Adrenal gland (tissue), 12 donors: ENCODE data around the gene CTBP1. TPM values are rescaled to one million over a fixed set of nuclear protein-coding genes. Genes with fewer than 3 reads are reported as not detected.
A peak's percentile ranks its signal among the peaks of the same experiment; 100 is the strongest.

ENCODE experiments used
- DNase-seq, 7 donors: peaks; one replicate each; pipeline ENCODE4 v3.0.0-alpha.2; 2019 to 2020
- H3K27ac ChIP-seq, 5 donors: fragments of 200-600 bp; sonication (generic) in 4 of 5; 1 replicate in 3 of 5; 2 replicates in 2 of 5; pipeline versions ENCODE4 v1.5.1 to v1.8.0; 2016 to 2020; ENCODE audit warnings: mild to moderate bottlenecking in 1 of 5
- H3K27me3 ChIP-seq: fragments of 200-600 bp; 2 replicates; pipeline ENCODE4 v1.8.0; 2021
- H3K36me3 ChIP-seq, 2 donors: fragments of 200-600 bp; replicated peaks in 1 of 2; 1 replicate in 1 of 2; 2 replicates in 1 of 2; pipeline versions ENCODE4 v1.5.1 to v1.8.0; 2018 to 2022
- H3K4me1 ChIP-seq, 2 donors: fragments of 200-600 bp; replicated peaks in 1 of 2; 1 replicate in 1 of 2; 2 replicates in 1 of 2; pipeline versions ENCODE4 v1.5.1 to v1.8.0; 2018 to 2021
- H3K4me3 ChIP-seq, 4 donors: fragments of 200-600 bp; sonication (generic) in 3 of 4; one replicate each; pipeline ENCODE4 v1.5.1; 2016 to 2018
- H3K9me3 ChIP-seq, 3 donors: fragments of 200-600 bp; sonication (generic) in 1 of 3; replicated peaks in 1 of 3; 1 replicate in 2 of 3; 2 replicates in 1 of 3; pipeline versions ENCODE4 v1.5.1 to v1.8.0; 2016 to 2021
- POLR2A ChIP-seq, 2 donors: fragments of 450-650 bp; IDR thresholded peaks; one replicate each; pipeline ENCODE4 v1.6.1; 2017; ENCODE audit warnings: antibody characterized with exemption in 2 of 2, mild to moderate bottlenecking in 2 of 2, moderate library complexity in 1 of 2
- WGBS, 4 donors: extraction: QIAGEN DNeasy Blood & Tissue Kit in 2 of 4; methylation state at CpG; one replicate each; pipeline versions ENCODE4 v1.1.5 to v1.1.7; 2013 to 2017; 5-methylcytosine and 5-hydroxymethylcytosine counted together
- intact Hi-C, 2 donors: fragments of 100-400 bp; cut with DNase I; formaldehyde crosslinking; loops; one replicate each; pipeline versions ENCODE4 v1.14.1 to v1.15.0; 2022 to 2023
- polyA plus RNA-seq, 3 donors: library from polyadenylated mRNA; stranded (reverse); fragments of 200-250 nt in 2 of 3; fragments of 350-450 nt in 1 of 3; fragmentation: Illumina TruSeq in 1 of 3; extraction: RNeasy Lipid Tissue Mini Kit (QIAGEN cat#74804) in 1 of 3; gene quantifications; one replicate each; pipeline ENCODE4 v1.2.3, GENCODE V29; 2013 to 2014
- total RNA-seq, 9 donors: library from RNA; depleted of rRNA in 4 of 9; stranded (reverse); fragments of >200 nt in 4 of 9; fragments of 120-200 nt in 1 of 9; fragmentation: NEBNext Ultra II Directional in 1 of 9; extraction: Animal tissue kit (Norgen Biotek cat#: 25700) in 1 of 9; gene quantifications; one replicate each; pipeline versions ENCODE4 v1.1.0 to v1.2.4, GENCODE V29; 2013 to 2023
- TF ChIP-seq, protein P1 (sequence below), 6 experiments: fragments of 450-650 bp in 4 of 6; fragments of 200-600 bp in 2 of 6; sonication (generic) in 1 of 6; IDR thresholded peaks; 1 replicate in 5 of 6; 2 replicates in 1 of 6; pipeline versions ENCODE4 v1.5.1 to v1.8.0; 2016 to 2021; ENCODE audit warnings: antibody characterized with exemption in 6 of 6, mild to moderate bottlenecking in 2 of 6, moderate library complexity in 1 of 6
- donor health status: healthy with polysubstance abuse.
- donor health status: Bipolar disorder and iron deficiency.
- donor health status: DM: yes; HTN: yes; CAD: no.
- donor health status: DM: no; HTN: no; CAD: no.
- donor health status: DM: no; HTN: no; CAD: no.
- donor health status: DM: yes; HTN: yes; CAD: no.

The CTBP1 gene
- total and polyA plus RNA-seq, 12 donors = 45.7 to 293 (median 159) TPM

DNA sequence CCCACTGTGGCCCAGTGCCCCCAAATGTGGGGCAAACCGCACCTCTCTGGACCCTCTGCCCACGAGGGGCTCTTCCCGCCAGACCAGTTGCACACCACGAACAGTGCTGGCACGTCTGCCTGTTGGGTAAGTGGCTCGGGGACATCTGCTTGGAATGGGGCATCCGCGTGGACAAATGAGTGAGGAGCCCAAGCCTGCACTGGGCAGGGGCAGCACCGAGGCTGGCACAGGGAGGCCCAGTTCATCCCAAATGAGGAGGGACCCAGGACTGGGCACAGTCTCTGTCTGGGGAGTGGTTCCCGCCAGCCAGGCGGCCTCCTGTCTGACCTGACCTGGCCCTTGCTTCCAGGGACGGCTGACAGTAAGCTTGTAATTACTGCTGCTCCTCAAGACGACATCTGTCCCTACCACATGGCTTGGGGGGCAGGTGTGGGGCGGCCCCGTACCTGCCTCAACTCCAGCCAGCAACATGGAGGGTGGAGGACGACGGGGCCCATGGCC, 79.7 kb downstream of the CTBP1 start:
- H3K27ac ChIP-seq = peak overlapping the region in 1 of 5 donors; percentile 13
- WGBS, 4 donors = 88 to 97% (median 92%) methylated on average over 7 to 17 of the region's 17 CpGs
- peaks cover 12 to 31% of the 10 kb centered on the region in 2 donors for H3K4me1 ChIP-seq
- intact Hi-C loops = loop anchor here (5.0 kb wide), 2 partner anchors 78 to 98 kb away; partner anchors contain the start of gene CTBP1 (in 1 of the 2)
- DNase-seq = no peak
- no peaks in the 10 kb centered on the region for H3K9me3 ChIP-seq
- TF ChIP-seq, protein P1, sequence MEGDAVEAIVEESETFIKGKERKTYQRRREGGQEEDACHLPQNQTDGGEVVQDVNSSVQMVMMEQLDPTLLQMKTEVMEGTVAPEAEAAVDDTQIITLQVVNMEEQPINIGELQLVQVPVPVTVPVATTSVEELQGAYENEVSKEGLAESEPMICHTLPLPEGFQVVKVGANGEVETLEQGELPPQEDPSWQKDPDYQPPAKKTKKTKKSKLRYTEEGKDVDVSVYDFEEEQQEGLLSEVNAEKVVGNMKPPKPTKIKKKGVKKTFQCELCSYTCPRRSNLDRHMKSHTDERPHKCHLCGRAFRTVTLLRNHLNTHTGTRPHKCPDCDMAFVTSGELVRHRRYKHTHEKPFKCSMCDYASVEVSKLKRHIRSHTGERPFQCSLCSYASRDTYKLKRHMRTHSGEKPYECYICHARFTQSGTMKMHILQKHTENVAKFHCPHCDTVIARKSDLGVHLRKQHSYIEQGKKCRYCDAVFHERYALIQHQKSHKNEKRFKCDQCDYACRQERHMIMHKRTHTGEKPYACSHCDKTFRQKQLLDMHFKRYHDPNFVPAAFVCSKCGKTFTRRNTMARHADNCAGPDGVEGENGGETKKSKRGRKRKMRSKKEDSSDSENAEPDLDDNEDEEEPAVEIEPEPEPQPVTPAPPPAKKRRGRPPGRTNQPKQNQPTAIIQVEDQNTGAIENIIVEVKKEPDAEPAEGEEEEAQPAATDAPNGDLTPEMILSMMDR (IDR thresholded peaks at IDR 0.05) = no peak
- TF ChIP-seq POLR2A (IDR thresholded peaks at IDR 0.05) = no peak
- peaks cover 22% of the 10 kb centered on the region for H3K27me3 ChIP-seq
- no peaks in the 10 kb centered on the region for H3K36me3 ChIP-seq
- H3K4me3 ChIP-seq = no peak overlapping the region

DNA sequence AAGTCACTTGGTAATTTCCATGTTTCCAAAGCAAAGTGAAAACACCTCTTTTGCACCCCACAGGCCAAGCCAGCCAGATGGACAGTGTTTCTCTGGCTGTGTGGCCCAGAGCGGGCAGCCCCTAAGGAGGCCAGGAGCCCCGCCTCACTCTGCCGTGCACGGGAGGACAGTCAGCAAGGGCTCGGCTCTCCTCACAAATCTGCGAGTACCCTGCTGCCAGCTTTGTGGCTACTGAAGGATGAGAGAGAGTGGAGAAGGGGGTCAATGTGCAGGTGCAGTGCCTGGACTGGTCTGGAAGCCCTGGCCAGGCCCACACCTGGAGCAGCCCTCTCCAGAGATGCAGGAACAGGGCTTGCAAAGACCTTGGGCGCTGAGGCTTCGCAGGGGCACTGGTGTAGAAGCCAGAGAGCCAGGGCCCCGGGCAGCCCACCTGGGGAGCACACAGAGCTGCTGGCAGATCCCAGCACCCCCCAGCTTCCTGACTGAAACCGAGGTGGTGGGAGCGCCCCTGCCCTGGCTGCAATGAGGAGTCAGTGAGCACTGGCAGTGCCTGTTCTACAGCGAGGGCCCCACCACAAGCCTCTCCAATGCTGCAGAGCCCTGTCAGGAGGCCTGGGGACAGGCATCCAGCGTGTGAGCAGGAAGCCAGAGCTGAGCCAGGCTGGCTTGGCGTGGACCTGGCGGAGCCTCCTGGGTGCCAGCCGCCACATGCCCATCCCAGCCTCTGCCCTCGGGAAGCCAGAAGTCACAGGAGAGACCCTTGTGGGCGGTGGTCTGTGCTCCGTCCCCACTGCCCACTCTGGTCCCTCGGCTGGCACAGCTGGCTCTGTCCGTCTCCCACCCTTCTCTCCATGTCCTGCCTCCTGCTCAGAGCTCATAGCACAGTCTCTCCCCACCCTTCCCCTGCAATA, 80.5 kb downstream of the CTBP1 start:
- H3K4me3 ChIP-seq = peak overlapping the region in 1 of 4 donors; percentile 59
- peaks cover 22% of the 10 kb centered on the region for H3K27me3 ChIP-seq
- H3K27ac ChIP-seq = no peak overlapping the region
- H3K9me3 ChIP-seq = no peaks in the 10 kb centered on the region
- WGBS, 4 donors = 79 to 86% (median 84%) methylated on average over 15 to 21 of the region's 21 CpGs
- peaks cover 12 to 31% of the 10 kb centered on the region in 2 donors for H3K4me1 ChIP-seq
- TF ChIP-seq, protein P1 (IDR thresholded peaks at IDR 0.05) = no peak
- TF ChIP-seq POLR2A (IDR thresholded peaks at IDR 0.05) = no peak
- no peak for DNase-seq
- H3K36me3 ChIP-seq = no peaks in the 10 kb centered on the region
- intact Hi-C loops = loop anchor here (5.0 kb wide), 2 partner anchors 79 to 99 kb away; partner anchors contain the start of gene CTBP1 (in 1 of the 2)

DNA sequence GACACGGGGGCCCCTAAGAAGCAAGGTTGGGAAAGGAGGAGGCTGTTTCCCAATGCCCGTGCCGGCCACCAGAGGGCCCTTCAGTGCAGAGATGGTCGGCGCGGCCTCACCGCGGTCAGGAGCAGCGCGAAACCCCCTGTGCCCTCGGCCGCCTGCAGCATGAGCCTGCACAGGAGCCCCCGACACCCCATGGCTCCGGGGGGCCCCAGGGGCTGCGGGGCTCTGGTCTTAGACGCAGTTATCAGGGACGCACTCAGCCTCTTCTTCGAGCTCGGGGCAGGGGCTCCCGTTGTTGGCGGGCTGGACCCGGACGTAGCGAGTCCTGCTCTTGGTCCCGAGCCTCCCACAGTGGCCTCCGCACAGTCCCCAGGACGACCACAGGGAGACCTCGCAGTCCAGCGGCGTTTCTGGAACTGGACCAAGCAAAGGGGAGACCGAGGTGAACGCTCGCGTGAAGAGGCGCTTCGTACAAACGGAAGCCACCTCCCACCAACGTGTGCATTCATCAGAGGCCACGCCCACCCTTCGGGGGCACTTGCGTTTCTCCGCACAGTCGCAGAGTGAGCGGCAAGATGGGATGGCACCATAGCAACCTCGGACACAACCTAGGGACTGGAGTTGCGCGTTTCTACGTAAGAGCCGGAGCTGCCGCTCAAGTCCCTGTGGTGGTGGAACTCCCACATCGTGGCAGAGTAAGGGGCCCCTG, 81.5 kb downstream of the CTBP1 start:
- Histone ChIP-seq H3K27ac (peak overlapping the region in 1 of 5 donors; percentile 24), H3K27me3 (peaks cover 21% of the 10 kb centered on the region), H3K9me3 (no peaks in the 10 kb centered on the region), H3K4me3 (peak overlapping the region in 2 of 4 donors; percentile 40 to 59), H3K4me1 (peaks cover 12 to 29% of the 10 kb centered on the region in 2 donors), H3K36me3 (no peaks in the 10 kb centered on the region)
- peak; percentile 73 to 90 (median 83) for DNase-seq
- intact Hi-C loops = loop anchor here (5.0 kb wide), 2 partner anchors 80 to 100 kb away; partner anchors contain the start of gene CTBP1 (in 1 of the 2)
- WGBS, 4 donors = 0 to 10% (median 4%) methylated on average over 4 to 51 of the region's 51 CpGs
- TF ChIP-seq, protein P1 (IDR thresholded peaks at IDR 0.05) = peak; percentile 76 to 93 (median 92)
- no peak for TF ChIP-seq POLR2A (IDR thresholded peaks at IDR 0.05)
